K562 (cell line): ENCODE data around the gene NUDT2. TPM values are rescaled to one million over a fixed set of nuclear protein-coding genes. Genes with fewer than 3 reads are reported as not detected.

Experiments used
- ATAC-seq: fragments of 200-7000 bp; cut with Tn5 transposase; 3 replicates; pipeline ENCODE4 v1.9.1; 2020; ENCODE audit warnings: moderate library complexity
- BruUV-seq: library from RNA; stranded (reverse); fragments of 400-500 nt; replicated peaks from 2 replicates; lab custom pipeline; 2021; lab: Mats Ljungman, UMichigan
- CTCF ChIA-PET: fragments of 300-600 bp; formaldehyde crosslinking; extraction: SDS; loops from one replicate; lab custom pipeline; 2021; ENCODE audit warnings: low intra/inter-chr PET ratio; lab: Yijun Ruan, JAX
- POLR2A ChIA-PET: fragments of 300-600, 350-650 bp; sonication (Branson Sonifier 250); formaldehyde crosslinking; extraction: SDS; loops from one replicate; lab custom pipeline; 2021; ENCODE audit warnings: antibody characterized with exemption, inconsistent platforms; lab: Yijun Ruan, JAX
- DNase-seq, 4 experiments: peaks; one replicate each; pipeline versions ENCODE4 v3.0.0 to v3.0.0-alpha.2; 2011 to 2018; ENCODE audit warnings: low spot score in 3 of 4, mixed read lengths in 3 of 4; ENCODE audit errors: extremely low read depth in 1 of 4
- FAIRE-seq: peaks from 2 replicates; lab custom pipeline; 2011; peaks lifted over from hg19 to GRCh38; lab: Jason Lieb, UNC
- H2AFZ ChIP-seq: 2 replicates; pipeline ENCODE4 v1.6.0; 2011; ENCODE audit warnings: low read depth, low read length, control low read depth, inconsistent platforms
- H3K27ac ChIP-seq: fragments of 200-600 bp; 3 replicates; pipeline ENCODE4 v1.8.0; 2011; ENCODE audit warnings: low read depth, mild to moderate bottlenecking, control low read depth, inconsistent platforms, low read length, moderate library complexity, mixed read lengths; ENCODE audit errors: extremely low read depth
- H3K27me3 ChIP-seq, 2 experiments: fragments of 300-600 bp in 1 of 2; 2 replicates in 1 of 2; 3 replicates in 1 of 2; pipeline versions ENCODE4 v1.6.0 to v1.8.0; 2011; ENCODE audit warnings: inconsistent platforms in 2 of 2, low read length in 2 of 2, mild to moderate bottlenecking in 1 of 2, mixed read lengths in 1 of 2, moderate library complexity in 1 of 2; ENCODE audit not compliant: control insufficient read depth in 2 of 2, insufficient read depth in 2 of 2
- H3K36me3 ChIP-seq: fragments of 300-600 bp; 3 replicates; pipeline ENCODE4 v1.8.0; 2011; ENCODE audit warnings: mild to moderate bottlenecking, low read length, inconsistent platforms; ENCODE audit not compliant: control insufficient read depth, insufficient read depth
- H3K4me1 ChIP-seq, 2 experiments: fragments of 200-600 bp in 1 of 2; replicated peaks in 1 of 2; 2 replicates in 1 of 2; 3 replicates in 1 of 2; pipeline versions ENCODE4 v1.5.1 to v1.8.0; 2011; ENCODE audit warnings: inconsistent platforms in 2 of 2, low read length in 2 of 2, mild to moderate bottlenecking in 1 of 2, mixed read lengths in 1 of 2, moderate library complexity in 1 of 2; ENCODE audit not compliant: control insufficient read depth in 2 of 2, insufficient read depth in 2 of 2
- H3K4me2 ChIP-seq: 2 replicates; pipeline ENCODE4 v1.6.1; 2011; ENCODE audit warnings: low read length, control low read depth, inconsistent platforms, mixed read lengths; ENCODE audit not compliant: insufficient read depth
- H3K4me3 ChIP-seq: fragments of 200-600 bp; sonication (generic), shearing (Covaris generic); 2 replicates; pipeline ENCODE4 v1.5.1; 2016; ENCODE audit warnings: control low read depth, inconsistent platforms
- H3K79me2 ChIP-seq: fragments of 200-600 bp; 3 replicates; pipeline ENCODE4 v1.8.0; 2011; ENCODE audit warnings: low read length, inconsistent platforms; ENCODE audit not compliant: control insufficient read depth, insufficient read depth
- H3K9ac ChIP-seq, 2 experiments: 2 replicates each; pipeline versions ENCODE4 v1.6.0 to v1.6.1; 2011; ENCODE audit warnings: low read depth in 2 of 2, low read length in 2 of 2, control low read depth in 1 of 2, inconsistent platforms in 1 of 2, mild to moderate bottlenecking in 1 of 2, mixed read lengths in 1 of 2; ENCODE audit not compliant: insufficient read depth in 1 of 2
- H3K9me1 ChIP-seq: one replicate; pipeline ENCODE4 v1.6.0; 2011; ENCODE audit warnings: inconsistent platforms, mild to moderate bottlenecking, low read length, moderate library complexity; ENCODE audit not compliant: control insufficient read depth, insufficient read depth
- H3K9me3 ChIP-seq: replicated peaks from 2 replicates; pipeline ENCODE4 v1.5.1; 2011; ENCODE audit warnings: low read depth, low read length, inconsistent platforms; ENCODE audit not compliant: control insufficient read depth, insufficient read depth
- H4K20me1 ChIP-seq: replicated peaks from 2 replicates; pipeline ENCODE4 v1.6.1; 2011; ENCODE audit warnings: low read length, inconsistent platforms, mixed read lengths; ENCODE audit not compliant: control insufficient read depth, insufficient read depth
- ETV6 ChIP-seq, 3 experiments: fragments of 150-350 bp in 1 of 3; sonication (generic) in 1 of 3; formaldehyde crosslinking in 1 of 3; IDR thresholded peaks; 2 replicates each; pipeline versions ENCODE4 v1.6.1 to v1.8.0; 2014 to 2022; ENCODE audit warnings: borderline replicate concordance in 2 of 3, low read depth in 2 of 3, antibody characterized with exemption in 1 of 3, low read length in 1 of 3, mild to moderate bottlenecking in 1 of 3, missing genetic modification reagents in 1 of 3
- MYNN ChIP-seq, 2 experiments: sonication (generic); formaldehyde crosslinking in 1 of 2; IDR thresholded peaks; 2 replicates each; pipeline versions ENCODE4 v1.5.0 to v1.6.1; 2016 to 2020; ENCODE audit warnings: antibody characterized with exemption in 1 of 2, missing genetic modification reagents in 1 of 2
- NONO ChIP-seq, 2 experiments: fragments of 200-400 bp in 1 of 2; fragments of 450-650 bp in 1 of 2; formaldehyde crosslinking in 1 of 2; IDR thresholded peaks; 2 replicates each; pipeline ENCODE4 v1.6.1; 2017; ENCODE audit warnings: low read depth in 2 of 2, mild to moderate bottlenecking in 2 of 2, moderate library complexity in 2 of 2, low read length in 1 of 2
- NR2C2 ChIP-seq, 2 experiments: fragments of 200-800 bp in 1 of 2; sonication (Bioruptor generic) in 1 of 2; sonication (generic) in 1 of 2; formaldehyde crosslinking in 1 of 2; IDR thresholded peaks; 2 replicates each; pipeline versions ENCODE4 v1.6.1 to v1.8.0; 2016 to 2022; ENCODE audit warnings: mild to moderate bottlenecking in 1 of 2, missing compliant biosample characterization in 1 of 2, missing genetic modification characterization in 1 of 2, missing genetic modification reagents in 1 of 2
- PHTF2 ChIP-seq: fragments of 250-450 bp; sonication (Bioruptor Pico); IDR thresholded peaks from 2 replicates; pipeline ENCODE4 v1.5.0; 2021; ENCODE audit warnings: mild to moderate bottlenecking
- RAD21 ChIP-seq, 2 experiments: fragments of 250-450 bp in 1 of 2; fragments of 450-650 bp in 1 of 2; sonication (Bioruptor Pico) in 1 of 2; formaldehyde crosslinking in 1 of 2; IDR thresholded peaks in 1 of 2; conservative IDR thresholded peaks in 1 of 2; 2 replicates each; pipeline versions ENCODE4 v1.4.0 to v1.8.0; 2020 to 2022; ENCODE audit warnings: mild to moderate bottlenecking in 2 of 2, moderate library complexity in 1 of 2
- RBM14 ChIP-seq: fragments of 200-400 bp; formaldehyde crosslinking; IDR thresholded peaks from 2 replicates; pipeline ENCODE4 v1.6.1; 2018; ENCODE audit warnings: low read depth, mild to moderate bottlenecking, low read length, moderate library complexity, borderline replicate concordance; ENCODE audit not compliant: insufficient read depth
- WGBS: fragments of 100-300 bp; shearing (Covaris generic); methylation state at CpG from one replicate; pipeline ENCODE4 v1.1.6; 2016; ENCODE audit warnings: low coverage, mixed read lengths; ENCODE audit not compliant: insufficient coverage; ENCODE audit errors: missing lambda C conversion rate; 5-methylcytosine and 5-hydroxymethylcytosine counted together
- in situ Hi-C: fragments of 300-500 bp; cut with MboI; formaldehyde crosslinking; loops from 4 replicates; pipeline ENCODE4 v1.15.0; 2018; ENCODE audit warnings: inconsistent platforms, mixed read lengths
- intact Hi-C: fragments of 100-400 bp; cut with micrococcal nuclease; formaldehyde crosslinking; loops from 2 replicates; pipeline ENCODE4 v1.14.2; 2022
- polyA plus RNA-seq, 8 experiments: library from polyadenylated mRNA; depleted of rRNA in 4 of 8; stranded (reverse) in 5 of 8; unstranded in 3 of 8; fragments of >200 nt; fragmentation: Nextera tagmentation in 2 of 8; fragmentation: Illumina TruSeq in 1 of 8; extraction: Ambion mirVana in 2 of 8; extraction: Trizol in 1 of 8; gene quantifications; 2 replicates each; pipeline versions ENCODE4 v1.2.1 to v1.2.3, GENCODE V29; 2011 to 2014; ENCODE audit warnings: inconsistent platforms in 1 of 8, missing spikeins in 1 of 8
- total RNA-seq, 7 experiments: library from RNA; depleted of rRNA in 6 of 7; stranded (reverse); fragments of >200 nt in 6 of 7; fragmentation: Illumina TruSeq in 2 of 7; extraction: Trizol in 2 of 7; gene quantifications; 2 replicates each; pipeline versions ENCODE4 v1.2.1 to v1.2.3, GENCODE V29; 2011 to 2021; ENCODE audit warnings: low replicate concordance in 1 of 7
- TF ChIP-seq, protein P1 (sequence below): sonication (generic); formaldehyde crosslinking; IDR thresholded peaks from 2 replicates; pipeline ENCODE4 v1.9.0; 2022; ENCODE audit warnings: mild to moderate bottlenecking, missing genetic modification reagents
- TF ChIP-seq, protein P2 (sequence below): fragments of 450-650 bp; formaldehyde crosslinking; conservative IDR thresholded peaks from 2 replicates; pipeline ENCODE4 v1.4.0; 2022; ENCODE audit warnings: mild to moderate bottlenecking, missing genetic modification characterization
- TF ChIP-seq, protein P3 (sequence below), 3 experiments: fragments of 200-800 bp in 1 of 3; fragments of 250-450 bp in 1 of 3; fragments of 450-650 bp in 1 of 3; sonication (Bioruptor Pico) in 1 of 3; sonication (Bioruptor generic) in 1 of 3; formaldehyde crosslinking in 1 of 3; IDR thresholded peaks; 2 replicates each; pipeline versions ENCODE4 v1.6.1 to v1.8.0; 2016 to 2022; ENCODE audit warnings: mild to moderate bottlenecking in 2 of 3, missing genetic modification characterization in 2 of 3, missing compliant biosample characterization in 1 of 3, moderate library complexity in 1 of 3

The NUDT2 gene
- total and polyA plus RNA-seq, 9 of the 15 experiments (the other 6 are each of a cell fraction or from before 2014, with no cell fraction given): 11.5 to 28.1 (median 19.0) TPM

DNA sequence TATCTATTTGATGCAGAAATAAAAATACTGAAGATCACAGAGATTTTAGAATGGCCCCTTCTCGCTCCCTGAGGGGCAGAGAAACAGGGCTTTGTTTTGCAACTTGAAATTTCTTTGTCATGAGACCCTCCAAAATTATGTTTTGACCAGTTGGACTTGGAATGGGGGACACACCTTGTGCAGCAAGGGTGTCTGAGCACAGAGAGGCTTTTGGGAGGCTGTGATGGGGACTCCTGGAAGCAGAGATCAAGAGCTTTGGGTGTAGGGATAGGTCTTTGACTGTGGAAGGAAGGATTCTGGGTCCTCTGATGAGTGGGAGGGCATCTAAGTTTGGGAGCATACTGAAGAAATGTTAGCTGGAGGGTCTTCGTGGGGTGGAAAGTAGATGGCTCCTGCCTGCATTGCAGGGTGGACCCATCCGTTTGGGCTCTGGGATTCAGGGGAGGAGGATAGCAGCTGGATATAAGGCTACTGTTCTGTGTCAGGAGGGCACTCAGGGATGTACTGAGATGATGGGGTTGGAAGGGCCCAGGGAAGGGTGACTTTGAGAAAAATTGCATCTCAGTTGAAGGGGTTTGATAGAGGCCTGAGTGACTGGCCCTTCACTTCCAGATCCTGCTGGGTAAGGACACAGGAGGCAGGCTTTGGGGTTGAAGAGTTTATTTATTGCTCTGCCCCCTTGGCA is 49.1 kb downstream of the NUDT2 start (continued):
- TF ChIP-seq ETV6 (IDR thresholded peaks at IDR 0.05; ENCODE audit: borderline replicate concordance in 1 of 2, low read depth in 2 of 2, low read length in 1 of 2) (no peak), ETV6 (CRISPR knock-in tag; IDR thresholded peaks at IDR 0.05; ENCODE audit: borderline replicate concordance) (no peak)
- TF ChIP-seq, protein P1, sequence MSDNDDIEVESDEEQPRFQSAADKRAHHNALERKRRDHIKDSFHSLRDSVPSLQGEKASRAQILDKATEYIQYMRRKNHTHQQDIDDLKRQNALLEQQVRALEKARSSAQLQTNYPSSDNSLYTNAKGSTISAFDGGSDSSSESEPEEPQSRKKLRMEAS: no peak
- TF ChIP-seq, protein P2, sequence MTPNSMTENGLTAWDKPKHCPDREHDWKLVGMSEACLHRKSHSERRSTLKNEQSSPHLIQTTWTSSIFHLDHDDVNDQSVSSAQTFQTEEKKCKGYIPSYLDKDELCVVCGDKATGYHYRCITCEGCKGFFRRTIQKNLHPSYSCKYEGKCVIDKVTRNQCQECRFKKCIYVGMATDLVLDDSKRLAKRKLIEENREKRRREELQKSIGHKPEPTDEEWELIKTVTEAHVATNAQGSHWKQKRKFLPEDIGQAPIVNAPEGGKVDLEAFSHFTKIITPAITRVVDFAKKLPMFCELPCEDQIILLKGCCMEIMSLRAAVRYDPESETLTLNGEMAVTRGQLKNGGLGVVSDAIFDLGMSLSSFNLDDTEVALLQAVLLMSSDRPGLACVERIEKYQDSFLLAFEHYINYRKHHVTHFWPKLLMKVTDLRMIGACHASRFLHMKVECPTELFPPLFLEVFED: no peak

DNA sequence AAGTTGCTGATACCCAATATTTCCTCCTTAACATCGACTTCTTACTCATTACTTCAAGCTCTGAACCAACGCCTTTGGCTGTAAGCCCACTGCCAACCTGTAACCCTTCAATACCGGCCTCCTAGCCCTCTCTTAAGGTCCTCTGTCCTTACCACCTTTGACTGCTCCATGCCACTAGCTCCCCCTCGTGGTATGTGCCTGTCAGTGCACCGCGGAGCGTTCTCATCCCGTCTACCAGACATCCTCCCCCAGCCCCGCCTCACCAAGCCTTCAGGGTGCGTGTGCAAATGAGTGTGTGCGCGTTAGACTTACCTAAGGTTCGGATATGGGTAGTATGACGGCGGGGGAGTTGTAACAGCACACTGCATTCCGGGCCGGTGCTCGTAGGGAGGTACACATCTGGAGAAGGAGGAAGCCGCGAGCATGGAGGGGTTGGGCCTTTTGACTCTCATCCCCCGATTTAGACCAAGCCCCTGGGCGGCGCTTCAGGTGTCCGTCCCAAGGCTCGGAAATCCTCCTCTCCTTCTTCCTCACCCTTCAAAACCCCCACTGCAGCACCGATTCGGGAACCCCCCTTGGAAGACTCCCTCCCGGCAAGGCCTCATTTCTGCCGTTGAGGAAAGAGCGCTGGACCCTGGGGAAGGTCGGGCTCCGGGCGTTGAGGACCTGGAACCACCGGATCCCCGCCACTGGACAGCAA is 50.1 kb downstream of the NUDT2 start:
- in situ Hi-C loops (no loop called here), intact Hi-C loops (loop anchor here (1.0 to 2.0 kb wide), 2 partner anchors 47 to 123 kb away; no protein-coding TSS in a partner anchor)
- Histone ChIP-seq H3K4me3 (no peak overlapping the region), H3K79me2 (no peaks in the 10 kb centered on the region), H3K9me1 (no peaks in the 10 kb centered on the region), H3K27me3 (no peaks in the 10 kb centered on the region), H3K9me3 (no peaks in the 10 kb centered on the region), H3K4me2 (peak overlapping the region; percentile 74), H3K9ac (no peak overlapping the region), H4K20me1 (no peaks in the 10 kb centered on the region), H3K27ac (no peak overlapping the region; the same call in 2 of the 3 replicates), H3K36me3 (no peaks in the 10 kb centered on the region), H2AFZ (peak overlapping the region; percentile 92), H3K4me1 (peaks cover 9 to 39% of the 10 kb centered on the region in 2 experiments; a peak in 4 of 5 replicates)
- DNase-seq (peak; percentile 75 to 86 (median 80)), ATAC-seq (peak; percentile 63), FAIRE-seq (peak; percentile 94)
- ChIA-PET POLR2A (interaction anchor here (0.5 to 0.6 kb wide), 2 partner anchors 197 to 995 kb away, joined by 3 read pairs; no protein-coding TSS in a partner anchor), CTCF (interaction anchor here (1.2 kb wide), 1 partner anchor 49 kb away, joined by 3 read pairs; no protein-coding TSS in a partner anchor)
- 21% methylated on average over 31 of the region's 35 CpGs for WGBS
- BruUV-seq: no TSS peak
- no peak for TF ChIP-seq NONO (IDR thresholded peaks at IDR 0.05; ENCODE audit: low read depth in 2 of 2, low read length in 1 of 2)
- no peak for TF ChIP-seq NR2C2 (CRISPR knock-in tag; IDR thresholded peaks at IDR 0.05)
- TF ChIP-seq NR2C2 (tag; IDR thresholded peaks at IDR 0.05): no peak
- no peak for TF ChIP-seq MYNN (IDR thresholded peaks at IDR 0.05)
- no peak for TF ChIP-seq MYNN (CRISPR knock-in tag; IDR thresholded peaks at IDR 0.05)
- TF ChIP-seq, protein P3, sequence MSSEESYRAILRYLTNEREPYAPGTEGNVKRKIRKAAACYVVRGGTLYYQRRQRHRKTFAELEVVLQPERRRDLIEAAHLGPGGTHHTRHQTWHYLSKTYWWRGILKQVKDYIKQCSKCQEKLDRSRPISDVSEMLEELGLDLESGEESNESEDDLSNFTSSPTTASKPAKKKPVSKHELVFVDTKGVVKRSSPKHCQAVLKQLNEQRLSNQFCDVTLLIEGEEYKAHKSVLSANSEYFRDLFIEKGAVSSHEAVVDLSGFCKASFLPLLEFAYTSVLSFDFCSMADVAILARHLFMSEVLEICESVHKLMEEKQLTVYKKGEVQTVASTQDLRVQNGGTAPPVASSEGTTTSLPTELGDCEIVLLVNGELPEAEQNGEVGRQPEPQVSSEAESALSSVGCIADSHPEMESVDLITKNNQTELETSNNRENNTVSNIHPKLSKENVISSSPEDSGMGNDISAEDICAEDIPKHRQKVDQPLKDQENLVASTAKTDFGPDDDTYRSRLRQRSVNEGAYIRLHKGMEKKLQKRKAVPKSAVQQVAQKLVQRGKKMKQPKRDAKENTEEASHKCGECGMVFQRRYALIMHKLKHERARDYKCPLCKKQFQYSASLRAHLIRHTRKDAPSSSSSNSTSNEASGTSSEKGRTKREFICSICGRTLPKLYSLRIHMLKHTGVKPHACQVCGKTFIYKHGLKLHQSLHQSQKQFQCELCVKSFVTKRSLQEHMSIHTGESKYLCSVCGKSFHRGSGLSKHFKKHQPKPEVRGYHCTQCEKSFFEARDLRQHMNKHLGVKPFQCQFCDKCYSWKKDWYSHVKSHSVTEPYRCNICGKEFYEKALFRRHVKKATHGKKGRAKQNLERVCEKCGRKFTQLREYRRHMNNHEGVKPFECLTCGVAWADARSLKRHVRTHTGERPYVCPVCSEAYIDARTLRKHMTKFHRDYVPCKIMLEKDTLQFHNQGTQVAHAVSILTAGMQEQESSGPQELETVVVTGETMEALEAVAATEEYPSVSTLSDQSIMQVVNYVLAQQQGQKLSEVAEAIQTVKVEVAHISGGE (CRISPR knock-in tag; IDR thresholded peaks at IDR 0.05): no peak; a peak in 1 of 6 replicates
- no peak for TF ChIP-seq RBM14
- peak; percentile 64 to 80 for TF ChIP-seq RAD21 (CRISPR knock-in tag; conservative IDR thresholded peaks at IDR 0.05 in 1 of 2, IDR thresholded peaks at IDR 0.05 in 1 of 2)
- no peak for TF ChIP-seq PHTF2 (CRISPR knock-in tag)
